NB4 (cell line): ENCODE measurements around the gene IGFBP3.

Experiments
- POLR2A ChIP-seq: IDR thresholded peaks from 2 replicates; pipeline ENCODE4 v1.6.1; 2011; ENCODE audit warnings: mild to moderate bottlenecking; ENCODE audit not compliant: insufficient read length; ENCODE audit errors: extremely low read depth
- TF ChIP-seq, protein P1 (sequence below): IDR thresholded peaks from one replicate; pipeline ENCODE4 v1.5.1; 2012; ENCODE audit warnings: low read depth, low read length
- TF ChIP-seq, protein P2 (sequence below): IDR thresholded peaks from 2 replicates; pipeline ENCODE4 v1.6.1; 2011; ENCODE audit warnings: low read depth, low read length

DNA sequence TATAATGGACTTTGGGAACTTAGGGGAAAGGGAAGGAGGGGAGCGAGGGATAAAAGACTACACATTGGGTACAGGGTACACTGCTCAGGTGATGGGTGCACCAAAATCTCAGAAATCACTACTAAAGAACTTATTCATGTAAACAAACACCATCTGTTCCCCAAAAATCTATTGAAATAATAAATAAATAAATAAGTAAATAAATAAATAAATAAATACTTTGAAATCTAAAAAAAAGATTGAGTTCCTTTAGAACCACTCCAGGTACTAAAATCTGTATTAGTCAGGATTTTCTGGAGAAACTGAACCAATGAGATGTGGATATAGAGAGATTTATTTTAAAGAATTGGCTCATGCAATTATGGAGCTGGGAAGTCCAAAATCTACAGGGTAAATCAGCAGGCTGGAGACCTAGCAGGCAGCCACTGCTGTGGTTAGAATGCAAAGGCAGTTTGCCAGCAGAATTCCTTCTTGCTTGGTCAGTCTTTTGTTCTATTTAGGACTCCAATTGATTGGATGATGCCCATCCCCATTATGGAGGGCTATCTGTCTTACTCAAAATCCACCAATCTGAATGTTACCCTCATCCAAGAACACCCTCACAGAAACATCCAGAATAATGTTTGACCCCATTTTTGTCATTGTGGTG is 23.9 kb downstream of the IGFBP3 start:
- TF ChIP-seq, protein P1, sequence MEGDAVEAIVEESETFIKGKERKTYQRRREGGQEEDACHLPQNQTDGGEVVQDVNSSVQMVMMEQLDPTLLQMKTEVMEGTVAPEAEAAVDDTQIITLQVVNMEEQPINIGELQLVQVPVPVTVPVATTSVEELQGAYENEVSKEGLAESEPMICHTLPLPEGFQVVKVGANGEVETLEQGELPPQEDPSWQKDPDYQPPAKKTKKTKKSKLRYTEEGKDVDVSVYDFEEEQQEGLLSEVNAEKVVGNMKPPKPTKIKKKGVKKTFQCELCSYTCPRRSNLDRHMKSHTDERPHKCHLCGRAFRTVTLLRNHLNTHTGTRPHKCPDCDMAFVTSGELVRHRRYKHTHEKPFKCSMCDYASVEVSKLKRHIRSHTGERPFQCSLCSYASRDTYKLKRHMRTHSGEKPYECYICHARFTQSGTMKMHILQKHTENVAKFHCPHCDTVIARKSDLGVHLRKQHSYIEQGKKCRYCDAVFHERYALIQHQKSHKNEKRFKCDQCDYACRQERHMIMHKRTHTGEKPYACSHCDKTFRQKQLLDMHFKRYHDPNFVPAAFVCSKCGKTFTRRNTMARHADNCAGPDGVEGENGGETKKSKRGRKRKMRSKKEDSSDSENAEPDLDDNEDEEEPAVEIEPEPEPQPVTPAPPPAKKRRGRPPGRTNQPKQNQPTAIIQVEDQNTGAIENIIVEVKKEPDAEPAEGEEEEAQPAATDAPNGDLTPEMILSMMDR = no peak
- no peak for TF ChIP-seq POLR2A
- TF ChIP-seq, protein P2, sequence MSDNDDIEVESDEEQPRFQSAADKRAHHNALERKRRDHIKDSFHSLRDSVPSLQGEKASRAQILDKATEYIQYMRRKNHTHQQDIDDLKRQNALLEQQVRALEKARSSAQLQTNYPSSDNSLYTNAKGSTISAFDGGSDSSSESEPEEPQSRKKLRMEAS = no peak
